ENCODE data around the gene KCNJ14.

Gene KCNJ14

DNA sequence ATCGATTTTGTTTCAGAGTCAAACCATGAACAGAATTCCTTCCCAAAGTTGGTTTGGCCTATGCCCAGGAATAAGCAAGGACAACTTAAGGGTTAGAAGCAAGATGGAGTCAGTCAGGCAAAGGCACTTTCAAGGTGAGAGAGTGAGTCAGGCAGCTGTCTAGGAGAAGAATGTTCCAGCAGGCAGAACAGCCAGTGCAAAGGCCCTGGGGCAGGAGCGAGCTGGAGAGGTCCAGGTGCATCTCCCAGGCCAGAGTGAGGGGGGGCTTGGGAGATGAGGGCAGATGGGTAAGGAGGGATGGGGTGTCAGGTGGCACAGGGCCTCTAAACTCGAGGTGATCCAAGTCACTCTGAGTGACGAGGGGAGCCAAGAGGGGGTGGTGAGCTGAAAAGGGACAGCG lies 18.8 kb upstream of the KCNJ14 start:
- ChIA-PET POLR2A (no interaction called here), CTCF (interaction anchor here (0.7 kb wide), 1 partner anchor 530 kb away, joined by 3 read pairs; no protein-coding TSS in a partner anchor)
- no peak for DNase-seq (ENCODE audit: extremely low spot score)
- TF ChIP-seq BHLHE40 (IDR thresholded peaks at IDR 0.05; ENCODE audit: borderline replicate concordance) = no peak
- no peak for TF ChIP-seq SUZ12 (IDR thresholded peaks at IDR 0.05)
- TF ChIP-seq ELF4 (IDR thresholded peaks at IDR 0.05) = no peak
- TF ChIP-seq NFRKB (IDR thresholded peaks at IDR 0.05) = no peak
- TF ChIP-seq CTBP1 (IDR thresholded peaks at IDR 0.05; ENCODE audit: borderline replicate concordance) = no peak
- TF ChIP-seq LEF1 (IDR thresholded peaks at IDR 0.05; ENCODE audit: borderline replicate concordance) = no peak
- no peak for TF ChIP-seq ARNT (IDR thresholded peaks at IDR 0.05)
- TF ChIP-seq FOXM1 (IDR thresholded peaks at IDR 0.05; ENCODE audit: borderline replicate concordance) = no peak
- no peak for TF ChIP-seq TARDBP (IDR thresholded peaks at IDR 0.05)
- no peak for TF ChIP-seq FOXK2 (IDR thresholded peaks at IDR 0.05)
- TF ChIP-seq L3MBTL2 (conservative IDR thresholded peaks at IDR 0.05) = no peak
- TF ChIP-seq ZNF384 (IDR thresholded peaks at IDR 0.05) = no peak
- TF ChIP-seq FOXA1 (IDR thresholded peaks at IDR 0.05) = no peak
- no peak for TF ChIP-seq HDGF (IDR thresholded peaks at IDR 0.05; ENCODE audit: borderline replicate concordance)

DNA sequence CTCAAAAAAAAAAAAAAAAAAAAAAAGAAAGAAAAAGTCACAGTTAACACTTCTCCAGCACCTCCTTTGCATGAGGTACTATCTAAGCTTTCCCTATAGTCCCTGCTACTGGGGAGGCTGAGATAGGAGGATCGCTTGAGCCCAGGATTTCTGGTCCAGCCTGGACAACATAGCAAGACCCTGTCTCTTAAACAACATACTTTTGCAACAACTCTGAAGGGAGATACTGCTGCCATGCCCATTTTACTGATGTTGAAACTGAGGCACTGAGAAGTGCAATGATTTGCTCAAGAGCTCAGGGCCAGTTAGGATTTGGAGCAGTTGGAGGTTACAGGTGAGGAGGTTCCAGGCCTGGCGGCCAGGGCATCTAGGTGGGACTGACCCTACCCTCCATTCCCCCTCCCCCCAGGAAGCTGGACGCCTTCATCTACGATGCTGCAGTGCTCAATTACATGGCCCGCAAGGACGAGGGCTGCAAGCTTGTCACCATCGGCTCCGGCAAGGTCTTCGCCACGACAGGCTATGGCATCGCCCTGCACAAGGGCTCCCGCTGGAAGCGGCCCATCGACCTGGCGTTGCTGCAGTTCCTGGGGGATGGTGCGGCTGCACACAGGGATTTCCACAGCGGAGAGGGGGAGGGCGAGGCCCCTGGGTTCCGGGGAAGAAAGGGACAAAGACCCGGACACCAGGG lies 13.9 kb upstream of the KCNJ14 start:
- CTCF ChIA-PET = no interaction called here
- POLR2A ChIA-PET = no interaction called here
- TF ChIP-seq L3MBTL2 (conservative IDR thresholded peaks at IDR 0.05) (no peak), BHLHE40 (IDR thresholded peaks at IDR 0.05; ENCODE audit: borderline replicate concordance) (no peak), SP1 (IDR thresholded peaks at IDR 0.05) (no peak), FOXK2 (IDR thresholded peaks at IDR 0.05) (no peak), FOXM1 (IDR thresholded peaks at IDR 0.05; ENCODE audit: borderline replicate concordance) (no peak), ELF4 (IDR thresholded peaks at IDR 0.05) (no peak), FOXA1 (IDR thresholded peaks at IDR 0.05) (no peak), SUZ12 (IDR thresholded peaks at IDR 0.05) (no peak), ZNF384 (IDR thresholded peaks at IDR 0.05) (no peak), HDGF (IDR thresholded peaks at IDR 0.05; ENCODE audit: borderline replicate concordance) (no peak), TARDBP (IDR thresholded peaks at IDR 0.05) (no peak), ARNT (IDR thresholded peaks at IDR 0.05) (no peak), LEF1 (IDR thresholded peaks at IDR 0.05; ENCODE audit: borderline replicate concordance) (no peak)
- no peak for DNase-seq (ENCODE audit: extremely low spot score)

GRCh38 chr19:48442116-48443035 lies 13.0 kb upstream of the KCNJ14 start:
- CTCF ChIA-PET = no interaction called here
- DNase-seq (ENCODE audit: extremely low spot score) = no peak
- no peak for TF ChIP-seq TARDBP (IDR thresholded peaks at IDR 0.05)
- POLR2A ChIA-PET = no interaction called here

DNA sequence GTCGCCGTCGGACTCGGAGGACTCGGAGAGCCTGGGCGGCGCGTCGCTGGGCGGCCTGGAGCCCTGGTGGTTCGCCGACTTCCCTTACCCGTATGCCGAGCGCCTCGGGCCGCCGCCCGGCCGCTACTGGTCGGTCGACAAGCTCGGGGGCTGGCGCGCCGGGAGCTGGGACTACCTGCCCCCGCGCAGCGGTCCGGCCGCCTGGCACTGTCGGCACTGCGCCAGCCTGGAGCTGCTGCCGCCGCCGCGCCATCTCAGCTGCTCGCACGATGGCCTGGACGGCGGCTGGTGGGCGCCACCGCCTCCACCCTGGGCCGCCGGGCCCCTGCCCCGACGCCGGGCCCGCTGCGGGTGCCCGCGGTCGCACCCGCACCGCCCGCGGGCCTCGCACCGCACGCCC lies 12.1 kb upstream of the KCNJ14 start:
- CTCF ChIA-PET = no interaction called here
- no peak for DNase-seq (ENCODE audit: extremely low spot score)
- TF ChIP-seq FOXK2 (IDR thresholded peaks at IDR 0.05) (no peak), L3MBTL2 (conservative IDR thresholded peaks at IDR 0.05) (no peak), NFRKB (IDR thresholded peaks at IDR 0.05) (no peak), ZNF384 (IDR thresholded peaks at IDR 0.05) (no peak), HDGF (IDR thresholded peaks at IDR 0.05; ENCODE audit: borderline replicate concordance) (no peak), LEF1 (IDR thresholded peaks at IDR 0.05; ENCODE audit: borderline replicate concordance) (no peak), FOXM1 (IDR thresholded peaks at IDR 0.05; ENCODE audit: borderline replicate concordance) (no peak), ARNT (IDR thresholded peaks at IDR 0.05) (no peak), ELF4 (IDR thresholded peaks at IDR 0.05) (no peak)
- POLR2A ChIA-PET = no interaction called here

GRCh38 chr19:48443731-48444128 lies 11.6 kb upstream of the KCNJ14 start:
- DNase-seq (ENCODE audit: extremely low spot score) = no peak
- CTCF ChIA-PET = no interaction called here
- POLR2A ChIA-PET = no interaction called here
- TF ChIP-seq L3MBTL2 (conservative IDR thresholded peaks at IDR 0.05) = no peak
- no peak for TF ChIP-seq ZNF384 (IDR thresholded peaks at IDR 0.05)
- no peak for TF ChIP-seq SUZ12 (IDR thresholded peaks at IDR 0.05)
- TF ChIP-seq HDGF (IDR thresholded peaks at IDR 0.05; ENCODE audit: borderline replicate concordance) = no peak

DNA sequence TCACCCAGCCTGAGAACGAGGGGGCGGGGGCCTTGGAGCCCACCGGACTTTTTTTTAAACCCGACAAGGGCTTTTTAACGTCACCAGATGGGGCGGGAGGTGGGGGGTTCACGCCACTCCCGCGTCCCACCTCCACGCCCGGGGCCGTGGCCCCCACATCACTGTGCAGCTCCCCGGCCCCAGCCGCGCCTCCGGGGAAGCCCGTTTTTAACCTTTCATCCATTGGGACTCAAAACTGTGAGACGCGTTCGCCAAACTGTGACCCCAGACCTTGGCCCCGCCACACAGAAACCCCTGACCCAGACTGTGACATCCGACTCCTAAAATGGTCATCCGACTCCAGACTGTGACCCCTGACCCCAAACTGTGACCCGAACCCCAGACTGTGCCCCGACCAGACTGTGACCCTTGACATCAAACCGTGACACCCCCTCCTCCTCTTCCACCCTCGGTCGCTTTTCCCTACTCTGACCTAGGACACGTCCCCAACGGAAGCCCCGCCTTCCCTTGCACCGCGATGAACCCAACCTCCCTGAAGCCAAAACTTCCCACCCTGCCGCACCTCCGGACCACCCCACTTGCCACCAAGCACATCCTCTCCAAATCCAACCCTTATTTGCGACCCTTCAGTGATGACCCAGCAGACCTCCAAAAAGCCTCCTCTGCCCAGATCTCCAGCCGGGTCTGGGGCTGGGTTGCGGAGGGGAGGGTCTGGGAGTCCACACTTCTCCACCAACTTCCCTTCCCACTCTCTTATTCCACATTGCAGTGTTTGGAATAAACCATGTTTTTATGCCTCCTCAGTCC lies 11.0 kb upstream of the KCNJ14 start:
- DNase-seq (ENCODE audit: extremely low spot score) = no peak
- no peak for TF ChIP-seq LEF1 (IDR thresholded peaks at IDR 0.05; ENCODE audit: borderline replicate concordance)
- no peak for TF ChIP-seq HDGF (IDR thresholded peaks at IDR 0.05; ENCODE audit: borderline replicate concordance)
- TF ChIP-seq SP1 (IDR thresholded peaks at IDR 0.05) = no peak
- no peak for TF ChIP-seq ARNT (IDR thresholded peaks at IDR 0.05)
- TF ChIP-seq TARDBP (IDR thresholded peaks at IDR 0.05) = no peak
- TF ChIP-seq CTBP1 (IDR thresholded peaks at IDR 0.05; ENCODE audit: borderline replicate concordance) = no peak
- no peak for TF ChIP-seq BHLHE40 (IDR thresholded peaks at IDR 0.05; ENCODE audit: borderline replicate concordance)
- no peak for TF ChIP-seq ELF4 (IDR thresholded peaks at IDR 0.05)
- no peak for TF ChIP-seq FOXM1 (IDR thresholded peaks at IDR 0.05; ENCODE audit: borderline replicate concordance)
- TF ChIP-seq NFRKB (IDR thresholded peaks at IDR 0.05) = no peak
- TF ChIP-seq ZNF384 (IDR thresholded peaks at IDR 0.05) = no peak
- no peak for TF ChIP-seq FOXK2 (IDR thresholded peaks at IDR 0.05)
- TF ChIP-seq FOXA1 (IDR thresholded peaks at IDR 0.05) = no peak
- TF ChIP-seq PKNOX1 (IDR thresholded peaks at IDR 0.05) = no peak
- TF ChIP-seq L3MBTL2 (conservative IDR thresholded peaks at IDR 0.05) = no peak
- no peak for TF ChIP-seq SUZ12 (IDR thresholded peaks at IDR 0.05)
- CTCF ChIA-PET = interaction anchor here (2.5 kb wide), 1 partner anchor 53 kb away, joined by 6 read pairs; the partner anchor contains the start of gene KDELR1
- POLR2A ChIA-PET = interaction anchor here (0.8 to 2.5 kb wide), 8 partner anchors 16 to 81 kb away, joined by 3 to 17 read pairs (median 4); partner anchors contain the start of genes GRIN2D, SYNGR4 and TMEM143

Data from HEK293T (cell line).